Muscle of leg (tissue), 11 donors: ENCODE results near the gene EXOC4. TPM values are rescaled to one million over a fixed set of nuclear protein-coding genes. Genes with fewer than 3 reads are reported as not detected.

Experiments used
- DNase-seq: peaks from one replicate; pipeline ENCODE4 v3.0.0; 2013
- H3K27ac ChIP-seq: one replicate; pipeline ENCODE4 v1.5.1; 2013; ENCODE audit warnings: mild to moderate bottlenecking, low read length, control low read depth
- H3K27me3 ChIP-seq: one replicate; pipeline ENCODE4 v1.6.1; 2013; ENCODE audit warnings: low read length; ENCODE audit not compliant: control insufficient read depth, insufficient read depth
- H3K36me3 ChIP-seq: one replicate; pipeline ENCODE4 v1.6.1; 2013; ENCODE audit warnings: low read length; ENCODE audit not compliant: control insufficient read depth, insufficient read depth
- H3K4me1 ChIP-seq: one replicate; pipeline ENCODE4 v1.6.1; 2013; ENCODE audit warnings: low read length; ENCODE audit not compliant: control insufficient read depth, insufficient read depth
- H3K4me3 ChIP-seq: one replicate; pipeline ENCODE4 v1.5.1; 2013; ENCODE audit warnings: low read length, control low read depth
- H3K9me3 ChIP-seq: replicated peaks from 2 replicates; pipeline ENCODE4 v1.6.1; 2013; ENCODE audit warnings: low read depth, low read length; ENCODE audit not compliant: control insufficient read depth
- WGBS: methylation state at CpG from one replicate; pipeline ENCODE4 v1.1.5; 2013; ENCODE audit warnings: missing lambda C conversion rate; ENCODE audit not compliant: insufficient coverage; 5-methylcytosine and 5-hydroxymethylcytosine counted together
- polyA plus RNA-seq, 8 donors: library from polyadenylated mRNA; unstranded; fragments of 120-200 nt; gene quantifications; one replicate each; pipeline versions ENCODE4 v1.2.1 to v1.2.3, GENCODE V29; 2013; ENCODE audit warnings: inconsistent platforms in 1 of 8, low replicate concordance in 1 of 8; ENCODE audit not compliant: insufficient read length in 8 of 8, insufficient read depth in 1 of 8
- total RNA-seq: library from RNA; stranded (reverse); fragments of 120-200 nt; gene quantifications from one replicate; pipeline ENCODE4 v1.2.4, GENCODE V29; 2013

EXOC4 gene
- total and polyA plus RNA-seq, 9 donors: 37.3 to 64.9 (median 41.1) TPM

GRCh38 chr7:133801341-133801740, 548.5 kb downstream of the EXOC4 start:
- Histone ChIP-seq H3K4me1 (no peaks in the 10 kb centered on the region), H3K27ac (no peak overlapping the region), H3K36me3 (no peaks in the 10 kb centered on the region), H3K27me3 (no peaks in the 10 kb centered on the region), H3K4me3 (no peak overlapping the region), H3K9me3 (no peaks in the 10 kb centered on the region)
- WGBS: 81% methylated on average over 2 of the region's 6 CpGs
- DNase-seq: no peak

- no peak for DNase-seq
- Histone ChIP-seq H3K27ac (no peak overlapping the region), H3K36me3 (no peaks in the 10 kb centered on the region), H3K27me3 (no peaks in the 10 kb centered on the region), H3K4me1 (no peaks in the 10 kb centered on the region), H3K9me3 (no peaks in the 10 kb centered on the region), H3K4me3 (no peak overlapping the region)
- WGBS: no CpG with 5 or more reads among the region's 1 CpG
Measured at GRCh38 chr7:133804127-133804526, 551.2 kb downstream of the EXOC4 start.

- 93% methylated on average over 2 of the region's 2 CpGs for WGBS
- no peaks in the 10 kb centered on the region for H3K4me1 ChIP-seq
- no peaks in the 10 kb centered on the region for H3K9me3 ChIP-seq
- no peak overlapping the region for H3K27ac ChIP-seq
- H3K27me3 ChIP-seq: no peaks in the 10 kb centered on the region
- no peaks in the 10 kb centered on the region for H3K36me3 ChIP-seq
- DNase-seq: no peak
- H3K4me3 ChIP-seq: no peak overlapping the region
Measured at GRCh38 chr7:133805426-133805825, 552.5 kb downstream of the EXOC4 start.

- Histone ChIP-seq H3K36me3 (no peaks in the 10 kb centered on the region), H3K27me3 (no peaks in the 10 kb centered on the region), H3K9me3 (no peaks in the 10 kb centered on the region), H3K4me3 (no peak overlapping the region), H3K4me1 (no peaks in the 10 kb centered on the region), H3K27ac (no peak overlapping the region)
- no CpG with 5 or more reads among the region's 7 CpGs for WGBS
- no peak for DNase-seq
Measured at GRCh38 chr7:133807624-133808492, 555.0 kb downstream of the EXOC4 start.

- no peak for DNase-seq
- H3K9me3 ChIP-seq: no peaks in the 10 kb centered on the region
- no peaks in the 10 kb centered on the region for H3K27me3 ChIP-seq
- WGBS: 100% methylated on average over 1 of the region's 2 CpGs
- H3K27ac ChIP-seq: no peak overlapping the region
- H3K4me3 ChIP-seq: no peak overlapping the region
- no peaks in the 10 kb centered on the region for H3K36me3 ChIP-seq
- no peaks in the 10 kb centered on the region for H3K4me1 ChIP-seq
Measured at GRCh38 chr7:133808493-133808866, 555.6 kb downstream of the EXOC4 start.

GRCh38 chr7:133812877-133813276, 560.0 kb downstream of the EXOC4 start:
- no peak overlapping the region for H3K4me3 ChIP-seq
- H3K27ac ChIP-seq: no peak overlapping the region
- no peak for DNase-seq
- no peaks in the 10 kb centered on the region for H3K9me3 ChIP-seq
- peaks cover 3% of the 10 kb centered on the region for H3K36me3 ChIP-seq
- 100% methylated on average over 1 of the region's 6 CpGs for WGBS
- no peaks in the 10 kb centered on the region for H3K27me3 ChIP-seq
- H3K4me1 ChIP-seq: no peaks in the 10 kb centered on the region

GRCh38 chr7:133815611-133816210, 562.8 kb downstream of the EXOC4 start:
- no peak for DNase-seq
- no peaks in the 10 kb centered on the region for H3K27me3 ChIP-seq
- H3K36me3 ChIP-seq: peaks cover 7% of the 10 kb centered on the region
- no peak overlapping the region for H3K4me3 ChIP-seq
- no peaks in the 10 kb centered on the region for H3K4me1 ChIP-seq
- H3K27ac ChIP-seq: no peak overlapping the region
- WGBS: 80% methylated on average over 1 of the region's 3 CpGs
- no peaks in the 10 kb centered on the region for H3K9me3 ChIP-seq

- Histone ChIP-seq H3K4me3 (no peak overlapping the region), H3K27me3 (no peaks in the 10 kb centered on the region), H3K36me3 (peaks cover 7% of the 10 kb centered on the region), H3K27ac (no peak overlapping the region), H3K9me3 (no peaks in the 10 kb centered on the region), H3K4me1 (no peaks in the 10 kb centered on the region)
- DNase-seq: no peak
- WGBS: 100% methylated on average over 1 of the region's 3 CpGs
Measured at GRCh38 chr7:133819695-133820094, 566.8 kb downstream of the EXOC4 start.

GRCh38 chr7:133820584-133820983, 567.7 kb downstream of the EXOC4 start:
- WGBS: 52% methylated on average over 3 of the region's 4 CpGs

GRCh38 chr7:133821171-133821570, 568.3 kb downstream of the EXOC4 start:
- no peak for DNase-seq
- H3K27me3 ChIP-seq: no peaks in the 10 kb centered on the region
- WGBS: 63% methylated on average over 2 of the region's 2 CpGs
- no peaks in the 10 kb centered on the region for H3K9me3 ChIP-seq
- no peak overlapping the region for H3K27ac ChIP-seq
- H3K4me1 ChIP-seq: no peaks in the 10 kb centered on the region
- H3K4me3 ChIP-seq: no peak overlapping the region
- H3K36me3 ChIP-seq: peaks cover 7% of the 10 kb centered on the region

More at GRCh38 chr7:133820584-133820983, 567.7 kb downstream of the EXOC4 start:
- Histone ChIP-seq H3K36me3 (peaks cover 7% of the 10 kb centered on the region), H3K27ac (no peak overlapping the region), H3K4me3 (no peak overlapping the region), H3K4me1 (no peaks in the 10 kb centered on the region), H3K27me3 (no peaks in the 10 kb centered on the region), H3K9me3 (no peaks in the 10 kb centered on the region)
- DNase-seq: no peak
